GM21360 (cell line): ENCODE measurements around the gene ZBTB47.

Experiments used
- ATAC-seq: cut with Tn5 transposase; IDR thresholded peaks from one replicate; pipeline ENCODE4 v1.9.1; 2021; ENCODE audit warnings: mild to moderate bottlenecking, moderate library complexity; ENCODE audit not compliant: unreplicated experiment

Gene ZBTB47

DNA sequence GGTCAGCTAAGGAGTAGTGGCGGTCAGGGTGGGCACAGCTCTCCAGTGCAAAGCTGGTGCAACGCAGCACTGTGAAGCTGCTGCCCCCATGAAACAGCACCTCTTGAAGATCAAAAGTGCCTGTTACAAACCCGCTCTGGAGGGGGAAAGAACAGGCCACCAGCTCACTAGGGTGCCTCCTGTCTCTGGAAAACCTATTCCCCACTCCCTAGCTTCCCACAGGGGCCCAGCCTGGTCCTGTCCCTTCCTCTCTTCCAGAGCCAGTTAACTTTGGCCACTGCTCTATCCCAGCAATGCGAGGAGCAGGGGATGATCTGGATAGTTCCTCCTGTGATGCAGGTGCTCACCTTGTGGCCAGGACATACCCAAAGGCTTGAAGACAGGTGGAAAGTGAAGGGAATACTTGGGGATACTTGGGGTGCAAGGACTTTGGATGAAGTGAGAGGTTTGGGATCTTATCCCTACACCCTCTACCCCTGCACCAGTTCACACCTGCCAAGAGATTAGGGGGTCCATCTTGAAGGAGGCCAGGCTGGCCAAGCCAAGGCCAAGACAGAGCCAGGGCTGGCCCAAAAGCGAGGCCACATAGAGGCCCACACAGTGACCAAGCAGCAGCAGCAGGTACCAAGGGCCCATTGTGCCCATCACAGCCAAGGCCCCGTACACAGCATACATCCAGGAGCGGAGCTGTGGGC, 44.9 kb downstream of the ZBTB47 start:
- ATAC-seq: no peak

DNA sequence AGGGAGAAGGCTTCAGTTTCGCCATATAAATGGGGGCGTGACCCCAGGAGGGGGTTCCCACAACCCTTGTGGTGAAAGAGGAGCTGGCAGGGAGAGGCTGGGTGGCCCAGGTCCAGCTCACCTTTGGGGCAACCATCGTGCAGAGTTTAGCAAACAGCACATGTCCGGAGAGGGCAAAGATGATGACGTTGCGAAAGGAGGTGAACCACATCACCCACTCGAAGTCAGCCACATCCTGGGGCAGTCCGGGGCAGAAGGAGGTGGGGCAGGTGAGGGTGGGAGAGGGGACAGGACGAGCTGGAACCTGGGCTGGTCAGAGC, 45.4 kb downstream of the ZBTB47 start:
- no peak for ATAC-seq

DNA sequence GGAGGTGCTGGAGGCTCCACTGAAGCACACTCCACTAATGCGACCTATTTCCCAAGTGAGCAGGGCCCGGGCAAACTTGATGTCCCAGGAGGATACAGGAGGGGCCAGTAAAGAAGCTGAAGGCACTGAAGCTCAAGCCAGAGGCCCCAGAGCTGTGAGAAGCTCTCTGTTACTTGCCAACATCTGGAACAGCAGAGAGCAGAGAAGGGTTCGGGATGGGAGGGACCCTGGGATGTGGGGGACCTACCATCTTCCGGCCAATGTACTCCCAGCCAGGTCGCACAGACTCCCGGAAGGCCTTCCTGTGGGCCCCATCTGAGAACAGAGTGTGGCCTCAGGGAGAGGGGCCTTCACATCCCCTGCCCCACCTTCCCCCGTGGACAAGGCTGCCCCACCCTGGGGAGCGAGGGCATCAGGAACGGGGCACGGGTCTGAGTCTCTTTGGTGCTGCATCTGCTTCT, 46.0 kb downstream of the ZBTB47 start:
- no peak for ATAC-seq

DNA sequence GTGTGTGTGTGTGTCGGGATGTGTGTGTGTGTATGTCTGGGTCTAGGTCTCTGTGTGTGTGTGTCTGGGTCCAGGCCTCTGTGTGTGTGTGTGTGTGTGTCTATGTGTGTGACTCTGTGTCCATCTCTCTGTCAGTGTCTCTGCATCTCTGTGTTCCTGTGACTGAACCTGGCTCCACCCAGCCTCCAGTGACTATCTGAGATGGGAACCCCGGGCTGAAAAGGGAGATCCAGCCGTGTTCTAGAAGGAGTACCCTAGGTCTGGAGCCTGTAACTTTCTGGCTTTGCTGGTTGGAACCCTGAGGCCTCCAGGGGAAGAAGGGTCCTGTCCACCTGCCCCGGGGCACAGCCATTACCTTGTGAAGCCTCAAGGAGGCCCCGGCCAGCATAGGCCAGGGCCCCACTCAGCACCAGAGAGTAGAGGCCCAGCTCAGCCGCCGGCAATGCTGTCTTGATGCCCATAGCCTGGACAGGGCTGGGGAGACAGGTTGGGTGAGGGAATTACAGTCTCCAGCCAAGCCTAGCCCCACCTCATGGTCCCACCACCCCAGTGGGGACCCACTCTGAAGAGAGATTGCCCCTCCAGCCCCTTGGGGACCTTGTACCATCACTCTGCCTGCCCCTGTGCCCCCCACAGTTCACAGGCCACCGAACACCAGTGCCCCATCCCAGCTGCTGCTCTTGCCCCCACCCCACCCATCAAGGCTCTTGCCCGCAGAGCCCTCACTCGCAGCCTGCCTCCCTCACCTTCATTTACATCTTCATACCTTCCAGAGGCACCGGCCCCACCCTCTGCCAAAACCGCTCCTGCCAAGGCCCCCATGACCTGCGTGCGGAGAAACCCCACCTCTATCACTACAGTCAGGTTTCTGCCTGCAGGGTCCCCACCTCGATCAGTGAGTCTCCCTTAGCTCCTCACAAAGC, 47.1 kb downstream of the ZBTB47 start:
- no peak for ATAC-seq

DNA sequence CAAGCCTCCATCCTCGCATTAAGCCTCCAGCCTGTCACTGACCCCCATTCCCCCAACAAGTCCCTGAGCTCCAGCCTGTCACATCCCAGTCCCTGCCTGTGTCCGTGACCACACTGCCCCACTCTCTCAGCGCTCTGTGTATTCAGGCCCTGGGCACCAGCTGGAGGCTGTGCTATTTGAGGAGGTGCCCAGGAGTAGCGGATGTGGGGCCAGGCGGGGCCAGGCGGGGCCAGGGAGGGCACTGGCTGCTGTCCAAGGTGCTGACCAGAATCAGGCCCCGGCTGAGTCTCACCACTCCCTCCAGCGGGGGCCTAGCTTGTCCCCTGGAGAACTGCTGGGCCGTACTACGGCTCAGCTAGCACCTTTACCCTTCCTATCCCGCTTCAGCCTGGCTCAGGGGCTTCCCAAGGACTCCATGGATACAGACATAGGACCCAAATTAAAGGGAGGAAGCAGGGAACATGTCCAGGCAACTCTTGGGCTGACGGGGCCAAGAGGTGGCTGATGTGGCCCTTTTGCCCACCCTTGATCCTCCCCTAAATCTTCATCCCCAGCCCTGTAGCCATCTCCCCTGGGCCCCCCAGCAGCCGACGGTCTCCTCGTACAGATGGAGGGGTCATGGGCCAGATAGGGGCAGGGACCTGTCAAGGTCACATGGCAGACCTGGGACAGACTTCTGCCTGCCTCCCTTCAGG, 48.0 kb downstream of the ZBTB47 start:
- no peak for ATAC-seq

DNA sequence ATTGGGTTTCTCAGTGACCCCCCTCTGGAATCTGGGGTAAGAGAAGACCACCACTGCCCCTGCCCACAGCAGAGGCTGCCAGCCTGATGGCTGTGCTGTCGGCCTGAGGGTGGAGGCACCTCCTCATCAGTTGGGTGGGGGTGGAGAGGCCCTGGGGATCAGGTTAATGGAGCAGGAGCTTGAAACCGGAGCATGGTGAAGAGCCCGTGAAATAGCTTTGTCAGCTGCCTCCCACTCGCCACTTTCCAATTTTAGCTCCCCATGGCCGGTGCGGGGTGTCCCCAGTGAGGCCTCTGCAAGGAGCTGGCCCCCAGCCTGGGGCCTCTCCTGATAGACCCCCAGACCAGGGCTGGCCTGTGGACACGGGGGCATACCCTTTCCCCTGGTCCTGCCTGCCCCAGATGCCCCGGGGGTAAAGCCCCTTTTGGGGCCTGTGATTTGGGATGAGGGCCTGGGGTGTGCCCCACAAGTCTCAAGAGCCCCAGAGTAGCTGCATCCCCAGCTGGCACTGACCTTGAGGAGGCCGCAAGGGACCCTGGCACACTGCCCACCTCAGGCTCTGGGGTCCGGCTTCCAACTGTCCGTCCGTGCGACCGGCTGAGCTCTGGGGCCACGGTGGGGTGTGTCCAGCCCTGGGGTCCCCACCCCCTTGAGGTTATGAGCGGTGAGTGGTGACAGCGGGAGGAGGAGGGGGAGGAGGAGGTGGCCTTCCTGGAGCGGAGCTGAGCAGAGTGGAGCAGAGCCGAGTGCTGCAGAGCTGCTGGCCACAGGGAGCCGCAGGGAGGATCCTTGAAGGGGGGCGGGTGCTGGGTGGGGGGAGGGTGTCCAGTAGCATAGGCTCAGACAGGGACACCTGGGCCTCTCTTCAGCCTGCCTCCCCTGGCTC, 48.8 kb downstream of the ZBTB47 start, which contains the start of gene HHATL:
HHATL (minus strand) TSS at position 733 of the 886 bp plus-strand sequence. CDS start 1,972 bp downstream, outside the sequence.
- ATAC-seq: no peak

DNA sequence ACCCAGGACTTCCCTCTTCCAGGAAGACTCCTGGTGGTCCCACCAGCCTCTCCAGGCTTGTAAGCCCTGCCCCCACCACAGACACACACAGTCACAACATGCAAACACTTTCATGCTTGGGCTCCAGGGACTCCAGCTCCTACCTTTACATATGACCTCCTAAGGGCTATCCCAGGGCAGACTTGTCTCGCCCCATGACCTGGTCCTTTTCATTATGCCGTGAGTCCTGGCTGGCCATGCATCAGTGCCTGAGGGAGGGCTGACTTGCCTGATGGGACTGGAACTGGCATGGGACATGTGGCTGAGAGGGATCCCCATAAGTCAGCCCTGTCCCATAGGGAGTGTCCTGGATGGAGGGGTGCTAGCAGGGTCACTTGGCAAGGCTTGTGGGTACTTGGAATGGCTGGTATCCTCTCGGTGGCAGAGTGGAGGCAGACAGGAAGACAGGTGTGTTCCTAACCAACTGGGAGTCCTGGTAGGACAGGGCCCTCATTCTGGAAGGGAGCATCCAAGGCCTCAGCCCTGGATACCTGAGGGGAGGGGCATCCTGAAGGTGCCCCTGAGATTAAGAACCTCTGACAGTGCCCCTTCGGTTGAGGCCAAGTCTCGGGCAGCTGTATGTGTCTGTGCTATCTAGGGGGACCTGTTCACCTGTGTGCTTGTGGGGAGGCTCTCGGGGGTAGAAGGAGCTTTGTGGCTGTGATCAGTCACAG, 49.6 kb downstream of the ZBTB47 start:
- ATAC-seq: no peak

DNA sequence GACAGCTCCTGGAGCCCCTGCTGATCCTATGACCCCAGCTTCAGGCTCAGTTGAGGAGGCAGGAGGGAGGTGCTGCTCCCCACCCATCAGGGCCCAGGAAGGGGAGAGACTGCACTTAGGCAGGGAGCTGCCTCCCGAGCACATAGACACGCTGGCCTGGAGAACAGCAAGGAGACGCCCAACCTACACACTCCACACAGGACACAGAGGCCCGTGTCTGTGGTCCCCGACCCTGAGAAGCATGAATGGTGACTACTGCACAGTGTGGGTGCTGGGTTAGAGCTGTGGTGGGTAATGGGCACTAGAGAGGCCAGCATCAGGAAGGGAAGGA, 50.2 kb downstream of the ZBTB47 start:
- ATAC-seq: no peak

DNA sequence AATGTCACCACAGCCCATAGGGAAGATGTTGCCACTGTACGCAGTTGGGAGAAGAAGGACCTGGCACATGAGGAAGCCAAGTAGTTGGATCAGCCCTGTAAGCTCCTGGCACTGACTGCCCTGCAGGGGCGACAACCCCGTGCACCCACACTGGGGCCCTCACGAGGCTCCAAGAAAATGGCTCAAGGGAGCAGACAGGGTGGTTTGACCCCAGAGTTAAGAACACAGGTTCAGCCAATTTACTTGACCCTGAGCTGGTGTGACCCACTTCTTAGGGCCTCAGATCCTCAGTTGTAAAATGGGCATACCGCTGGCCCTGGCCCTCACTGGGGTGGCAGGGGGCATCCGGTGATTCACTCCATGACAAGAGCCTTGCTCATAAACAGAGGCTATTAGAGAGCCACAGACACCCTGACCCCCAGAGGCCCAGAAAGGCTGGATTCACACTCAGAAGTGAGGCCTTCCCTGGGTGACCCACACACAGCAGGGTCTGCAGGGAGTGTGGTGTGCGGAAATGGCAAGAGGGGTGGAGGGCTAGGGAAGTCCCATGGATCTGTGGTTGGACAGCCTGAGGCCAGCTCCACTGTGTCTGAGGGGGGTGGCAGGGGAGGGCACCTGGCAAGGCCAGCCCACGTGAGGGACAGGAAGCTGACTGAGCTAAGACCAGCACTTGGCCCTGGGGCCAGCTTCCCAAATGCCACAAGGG, 50.8 kb downstream of the ZBTB47 start:
- ATAC-seq: no peak

DNA sequence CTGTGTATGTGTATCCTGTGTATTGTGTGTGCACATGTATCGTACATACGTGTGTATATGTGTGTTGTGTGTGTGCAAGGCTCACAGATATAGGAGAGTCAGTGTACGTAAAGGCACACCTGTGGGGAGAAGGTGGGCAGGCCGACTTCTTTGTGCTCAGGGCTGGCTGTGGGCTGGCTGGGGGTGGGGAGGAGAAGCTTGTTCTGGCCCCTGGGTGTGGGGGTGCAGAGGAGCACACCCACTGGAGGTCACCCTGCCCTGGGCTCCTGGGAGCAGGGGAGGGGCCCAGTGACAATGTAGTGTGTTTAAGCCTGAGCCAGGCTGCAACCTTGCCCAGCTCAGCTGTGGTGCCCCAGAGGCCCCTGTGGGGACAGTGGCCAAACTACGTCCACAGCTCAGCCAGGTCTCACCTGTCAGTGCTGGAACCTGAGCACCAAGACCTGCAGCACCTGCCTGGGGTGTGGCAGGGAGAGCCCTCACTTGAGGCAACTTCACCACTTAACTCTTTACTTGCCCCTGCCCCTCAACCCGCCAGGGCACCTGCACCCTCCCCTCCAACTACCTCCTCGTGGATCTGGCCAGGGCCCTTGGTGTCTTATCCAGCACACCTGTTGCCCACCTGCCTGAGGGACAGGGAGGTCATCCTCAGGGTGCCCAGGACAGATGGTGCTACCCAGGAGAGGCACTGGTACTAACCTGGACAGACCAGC, 51.7 kb downstream of the ZBTB47 start:
- no peak for ATAC-seq

DNA sequence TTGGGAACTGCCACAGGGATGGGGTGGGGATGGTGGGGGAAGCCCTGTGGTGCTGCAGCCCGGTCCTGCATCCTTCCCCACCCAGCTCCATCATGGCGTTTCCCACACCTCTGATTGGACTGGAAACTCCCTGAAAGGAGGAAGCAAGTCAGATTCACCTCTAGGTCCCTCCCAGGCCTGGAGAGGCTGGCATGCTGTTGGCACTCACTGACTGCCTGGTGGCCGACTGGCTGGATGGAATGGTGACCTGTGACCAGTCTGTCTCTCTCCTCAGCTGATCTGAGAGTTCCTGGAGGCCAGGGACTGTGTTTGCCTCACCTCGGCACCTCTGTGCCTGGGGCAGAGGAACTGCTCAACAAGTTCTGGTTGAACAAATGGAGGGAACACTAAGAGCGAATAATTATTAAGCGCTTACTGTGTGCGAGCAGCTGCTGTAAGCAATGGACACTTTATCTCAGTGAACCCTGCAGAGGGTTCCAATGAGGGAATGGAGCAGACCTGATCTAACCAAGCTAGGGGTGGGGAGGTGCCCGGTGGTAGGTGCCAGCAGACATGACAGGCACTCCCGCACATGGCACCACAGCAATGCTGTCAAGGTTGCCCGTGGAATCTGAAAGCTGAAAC, 52.6 kb downstream of the ZBTB47 start:
- no peak for ATAC-seq

DNA sequence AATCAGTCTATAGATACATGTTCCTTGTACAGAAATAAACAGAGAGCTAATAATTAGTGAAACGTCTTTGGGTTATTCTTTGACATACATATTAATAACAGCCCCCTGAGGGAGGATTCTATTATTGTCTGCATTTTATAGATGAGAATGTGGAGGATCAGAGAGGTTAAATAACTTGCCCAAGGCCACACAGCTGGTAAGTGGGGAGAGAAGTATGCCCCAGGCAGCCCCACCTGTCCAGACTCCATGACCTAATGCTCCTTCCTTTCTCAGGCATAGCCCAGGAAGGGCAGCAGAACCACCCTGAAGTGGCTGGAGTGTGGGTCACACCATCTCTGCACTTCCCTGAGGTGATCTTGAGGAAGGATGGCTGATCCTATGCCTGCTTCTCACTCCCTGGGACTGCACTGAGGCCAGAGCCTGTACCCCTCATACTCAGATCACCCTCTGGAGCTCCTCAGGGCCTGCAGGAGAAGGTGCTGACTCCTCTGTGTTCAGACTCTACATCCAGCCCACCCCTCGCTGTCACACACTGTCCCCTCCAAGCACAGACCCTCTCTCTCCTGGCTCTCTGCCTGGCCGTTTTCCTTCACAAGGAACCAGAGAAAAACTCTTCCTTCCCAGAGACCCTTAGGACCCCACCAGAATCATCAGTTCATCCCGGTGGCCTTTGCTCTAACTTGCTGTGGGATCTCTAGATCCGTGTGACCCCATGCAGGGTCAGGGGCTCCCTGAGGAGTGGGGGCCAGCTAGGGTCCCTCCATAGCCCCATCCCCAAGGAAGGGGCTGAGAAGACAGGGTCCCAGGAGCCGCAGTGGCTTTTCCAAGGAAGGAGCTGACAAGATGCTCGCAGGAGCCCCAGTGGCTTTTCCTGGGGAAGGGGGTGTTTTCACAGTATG, 53.5 kb downstream of the ZBTB47 start:
- no peak for ATAC-seq

DNA sequence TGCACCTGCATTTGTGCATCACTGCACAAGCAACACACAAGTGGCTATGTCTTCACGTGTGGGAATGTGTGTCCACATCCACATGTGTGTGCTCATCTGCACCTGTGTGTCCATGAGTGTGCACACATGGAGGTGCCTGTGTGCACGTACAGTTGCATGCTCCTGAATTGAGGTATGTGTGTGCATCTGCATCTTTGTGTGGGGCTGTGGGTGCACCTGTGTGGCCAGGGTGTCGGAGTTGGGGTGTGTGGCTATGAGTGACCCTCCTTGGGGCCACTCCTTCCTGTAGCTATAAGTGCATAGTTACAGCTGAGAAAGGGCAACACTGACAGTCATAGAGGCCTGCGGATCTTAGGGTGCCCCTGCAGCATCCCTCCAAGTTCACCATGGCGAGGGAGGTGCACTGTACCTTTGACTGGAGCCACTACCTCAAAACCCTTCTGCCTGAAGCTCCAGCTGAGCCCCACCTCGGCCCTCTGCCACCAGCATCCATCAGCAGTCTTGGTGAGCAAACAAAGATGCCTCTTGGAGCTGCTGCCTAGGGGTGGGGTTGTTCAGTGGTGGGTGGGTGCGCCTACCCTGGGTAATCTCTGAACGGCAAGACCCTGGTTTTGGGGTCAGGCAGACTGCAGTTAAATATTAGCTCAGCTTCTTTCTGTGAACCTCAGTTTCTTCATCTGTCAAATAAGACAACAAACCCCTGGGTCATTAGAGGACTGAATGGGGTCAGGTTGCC, 54.3 kb downstream of the ZBTB47 start:
- ATAC-seq: no peak

DNA sequence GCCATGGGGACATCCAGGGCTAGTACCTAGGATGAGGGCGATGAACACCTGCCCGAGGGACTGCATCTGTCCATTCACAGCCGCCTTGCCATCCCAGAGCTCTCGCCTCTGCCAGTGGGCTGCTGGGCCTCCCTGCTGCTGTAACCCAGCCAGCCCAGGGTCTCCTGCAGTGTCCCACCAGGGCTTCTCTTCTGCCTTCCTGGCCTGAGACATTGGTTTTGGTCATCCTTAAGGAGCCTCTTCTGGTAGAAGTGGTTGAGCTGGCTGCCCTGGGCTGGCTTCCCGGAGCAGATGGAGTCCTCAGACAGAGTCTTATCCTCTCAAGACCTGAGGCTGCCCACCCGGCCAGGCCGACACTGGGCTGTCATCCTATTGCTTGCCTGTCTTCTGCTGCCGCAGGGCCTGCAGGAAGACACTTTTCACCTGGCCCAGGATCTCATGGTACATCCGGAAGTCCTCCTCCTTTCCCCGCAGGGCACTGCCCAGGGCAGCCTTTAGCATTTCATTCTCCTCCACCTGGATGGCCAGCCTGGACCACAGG, 55.2 kb downstream of the ZBTB47 start:
- ATAC-seq: no peak

DNA sequence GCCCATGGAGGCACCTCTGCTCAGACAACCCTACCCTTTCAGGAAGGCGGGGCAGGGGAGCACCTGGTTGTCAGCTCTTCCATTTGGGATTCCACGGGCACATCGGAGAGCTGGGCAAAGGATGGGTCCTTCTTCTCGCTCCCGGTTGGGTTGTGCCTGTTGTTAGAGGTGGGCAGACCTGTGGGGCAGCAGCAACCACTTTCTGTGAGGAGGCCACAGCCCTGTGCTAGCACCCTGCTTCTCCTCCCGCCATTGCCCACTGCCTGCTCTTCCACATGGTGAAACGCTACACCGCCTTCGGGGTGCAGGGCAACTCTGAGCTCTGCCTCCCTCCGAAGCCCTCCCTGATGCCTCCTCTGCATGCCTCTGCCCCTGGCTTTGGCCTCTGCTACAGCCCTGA, 56.1 kb downstream of the ZBTB47 start:
- ATAC-seq: no peak

DNA sequence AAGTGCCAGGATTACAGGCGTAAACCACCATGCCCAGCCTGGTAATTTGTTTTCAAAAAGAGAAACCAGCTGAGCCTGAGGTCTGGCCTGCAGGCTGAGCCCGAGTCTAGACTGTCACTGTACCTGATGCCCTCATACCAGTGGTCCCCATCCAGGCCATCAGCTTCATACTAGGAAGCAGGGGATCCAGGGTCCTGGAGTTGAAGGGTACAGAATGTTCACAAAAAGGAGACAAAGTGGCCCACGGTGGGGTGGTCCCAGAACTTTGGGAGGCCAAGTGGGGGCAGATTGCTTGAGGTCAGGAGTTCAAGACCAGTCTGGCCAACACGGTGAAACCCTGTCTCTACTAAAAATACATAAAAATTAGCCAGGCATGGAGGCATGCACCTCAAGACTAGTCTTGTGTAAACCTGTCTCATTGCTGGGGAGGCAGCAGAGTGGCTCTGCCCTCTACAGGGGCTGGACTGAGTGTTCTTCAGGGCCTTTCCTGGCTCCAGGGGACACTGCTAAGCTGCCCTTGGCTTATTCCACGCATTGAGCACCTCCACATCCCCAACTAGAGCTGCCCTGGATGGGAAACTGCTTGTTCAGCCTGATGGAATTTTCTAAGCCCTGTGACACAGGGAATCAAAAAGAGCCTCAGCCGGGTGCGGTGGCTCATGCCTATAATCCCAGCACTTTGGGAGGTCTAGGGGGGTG, 57.0 kb downstream of the ZBTB47 start:
- ATAC-seq: no peak
